ENCODE measurements around the gene IL19.

IL19 gene

DNA sequence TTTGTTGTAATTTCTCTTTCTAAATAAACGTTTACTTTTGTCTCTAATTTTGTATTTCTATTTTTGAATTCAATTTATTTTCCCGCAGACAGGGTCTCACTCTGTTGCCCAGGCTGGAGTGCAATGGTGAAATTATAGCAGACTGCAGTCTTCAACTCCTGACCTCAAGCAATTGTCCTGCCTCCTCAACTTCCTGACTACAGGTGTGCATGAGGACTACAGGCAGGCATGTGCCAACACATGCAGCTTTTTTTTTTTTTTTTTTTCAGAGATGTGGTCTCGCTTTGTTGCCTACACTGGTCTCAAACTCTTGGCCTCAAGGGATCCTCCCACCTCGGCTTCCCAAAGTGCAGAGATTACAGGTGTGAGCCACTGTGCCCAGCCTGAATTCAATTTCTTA lies 58.2 kb downstream of the IL19 start:
- Histone ChIP-seq H3K27ac (ENCODE audit: extremely low read depth, low read depth, low read length) (no peak overlapping the region), H3K4me1 (ENCODE audit: control insufficient read depth, insufficient read depth, low read length) (0 out of 2 replicates have a peak, but pooled peaks cover 3% of the 10 kb centered on the region), H3K36me3 (ENCODE audit: control insufficient read depth in 2 of 2, insufficient read depth in 1 of 2, low read length in 2 of 2) (no peaks in the 10 kb centered on the region), H3K4me3 (ENCODE audit: low read depth, low read length) (no peak overlapping the region), H3K9me3 (ENCODE audit: control insufficient read depth, insufficient read depth, low read depth, low read length) (no peaks in the 10 kb centered on the region)
- ChIA-PET POLR2A (interaction anchor here (0.9 kb wide), 1 partner anchor 11 kb away, joined by 7 read pairs; no protein-coding TSS in a partner anchor), CTCF (interaction anchor here (0.7 to 1.0 kb wide), 2 partner anchors 83 to 904 kb away, joined by 3 to 4 read pairs; no protein-coding TSS in a partner anchor)
- no peak for TF ChIP-seq ZNF623 (tag by site-specific recombination; IDR thresholded peaks at IDR 0.05)
- TF ChIP-seq ZNF747 (tag by site-specific recombination; IDR thresholded peaks at IDR 0.05): no peak
- no peak for TF ChIP-seq ZNF211 (tag by site-specific recombination; IDR thresholded peaks at IDR 0.05; ENCODE audit: low read depth)
- no peak for TF ChIP-seq ZNF350 (tag by site-specific recombination; IDR thresholded peaks at IDR 0.05)
- TF ChIP-seq, protein P1, sequence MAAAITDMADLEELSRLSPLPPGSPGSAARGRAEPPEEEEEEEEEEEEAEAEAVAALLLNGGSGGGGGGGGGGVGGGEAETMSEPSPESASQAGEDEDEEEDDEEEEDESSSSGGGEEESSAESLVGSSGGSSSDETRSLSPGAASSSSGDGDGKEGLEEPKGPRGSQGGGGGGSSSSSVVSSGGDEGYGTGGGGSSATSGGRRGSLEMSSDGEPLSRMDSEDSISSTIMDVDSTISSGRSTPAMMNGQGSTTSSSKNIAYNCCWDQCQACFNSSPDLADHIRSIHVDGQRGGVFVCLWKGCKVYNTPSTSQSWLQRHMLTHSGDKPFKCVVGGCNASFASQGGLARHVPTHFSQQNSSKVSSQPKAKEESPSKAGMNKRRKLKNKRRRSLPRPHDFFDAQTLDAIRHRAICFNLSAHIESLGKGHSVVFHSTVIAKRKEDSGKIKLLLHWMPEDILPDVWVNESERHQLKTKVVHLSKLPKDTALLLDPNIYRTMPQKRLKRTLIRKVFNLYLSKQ (tag by site-specific recombination; IDR thresholded peaks at IDR 0.05; ENCODE audit: borderline replicate concordance): no peak
- TF ChIP-seq, protein P2, sequence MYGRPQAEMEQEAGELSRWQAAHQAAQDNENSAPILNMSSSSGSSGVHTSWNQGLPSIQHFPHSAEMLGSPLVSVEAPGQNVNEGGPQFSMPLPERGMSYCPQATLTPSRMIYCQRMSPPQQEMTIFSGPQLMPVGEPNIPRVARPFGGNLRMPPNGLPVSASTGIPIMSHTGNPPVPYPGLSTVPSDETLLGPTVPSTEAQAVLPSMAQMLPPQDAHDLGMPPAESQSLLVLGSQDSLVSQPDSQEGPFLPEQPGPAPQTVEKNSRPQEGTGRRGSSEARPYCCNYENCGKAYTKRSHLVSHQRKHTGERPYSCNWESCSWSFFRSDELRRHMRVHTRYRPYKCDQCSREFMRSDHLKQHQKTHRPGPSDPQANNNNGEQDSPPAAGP (tag by site-specific recombination; IDR thresholded peaks at IDR 0.05): no peak

DNA sequence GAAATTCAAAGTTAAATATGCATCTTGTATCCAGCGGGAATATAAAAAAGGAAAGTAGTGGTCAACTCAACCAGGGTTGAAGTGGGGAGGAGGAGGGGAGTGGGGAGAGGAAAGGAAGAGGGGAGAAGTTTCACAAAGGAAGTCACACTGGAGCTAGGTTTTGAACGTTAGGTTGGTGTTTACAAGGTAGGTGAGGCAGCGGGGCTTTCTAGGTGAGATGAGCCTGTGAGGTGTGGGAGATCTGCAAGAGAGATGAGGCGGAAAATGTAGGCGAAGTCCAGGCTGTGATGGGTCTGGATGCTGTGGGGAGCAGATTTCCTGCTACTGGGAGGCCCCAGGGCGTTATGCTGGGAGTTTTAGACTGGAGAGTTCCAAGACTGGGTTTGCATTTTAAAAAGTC lies 58.7 kb downstream of the IL19 start:
- no peak for TF ChIP-seq HOXC10 (CRISPR knock-in tag; IDR thresholded peaks at IDR 0.05)
- TF ChIP-seq, protein P3, sequence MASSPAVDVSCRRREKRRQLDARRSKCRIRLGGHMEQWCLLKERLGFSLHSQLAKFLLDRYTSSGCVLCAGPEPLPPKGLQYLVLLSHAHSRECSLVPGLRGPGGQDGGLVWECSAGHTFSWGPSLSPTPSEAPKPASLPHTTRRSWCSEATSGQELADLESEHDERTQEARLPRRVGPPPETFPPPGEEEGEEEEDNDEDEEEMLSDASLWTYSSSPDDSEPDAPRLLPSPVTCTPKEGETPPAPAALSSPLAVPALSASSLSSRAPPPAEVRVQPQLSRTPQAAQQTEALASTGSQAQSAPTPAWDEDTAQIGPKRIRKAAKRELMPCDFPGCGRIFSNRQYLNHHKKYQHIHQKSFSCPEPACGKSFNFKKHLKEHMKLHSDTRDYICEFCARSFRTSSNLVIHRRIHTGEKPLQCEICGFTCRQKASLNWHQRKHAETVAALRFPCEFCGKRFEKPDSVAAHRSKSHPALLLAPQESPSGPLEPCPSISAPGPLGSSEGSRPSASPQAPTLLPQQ (tag by site-specific recombination; IDR thresholded peaks at IDR 0.05): no peak
- TF ChIP-seq REPIN1 (tag by site-specific recombination; IDR thresholded peaks at IDR 0.05; ENCODE audit: low read depth): no peak
- TF ChIP-seq, protein P4, sequence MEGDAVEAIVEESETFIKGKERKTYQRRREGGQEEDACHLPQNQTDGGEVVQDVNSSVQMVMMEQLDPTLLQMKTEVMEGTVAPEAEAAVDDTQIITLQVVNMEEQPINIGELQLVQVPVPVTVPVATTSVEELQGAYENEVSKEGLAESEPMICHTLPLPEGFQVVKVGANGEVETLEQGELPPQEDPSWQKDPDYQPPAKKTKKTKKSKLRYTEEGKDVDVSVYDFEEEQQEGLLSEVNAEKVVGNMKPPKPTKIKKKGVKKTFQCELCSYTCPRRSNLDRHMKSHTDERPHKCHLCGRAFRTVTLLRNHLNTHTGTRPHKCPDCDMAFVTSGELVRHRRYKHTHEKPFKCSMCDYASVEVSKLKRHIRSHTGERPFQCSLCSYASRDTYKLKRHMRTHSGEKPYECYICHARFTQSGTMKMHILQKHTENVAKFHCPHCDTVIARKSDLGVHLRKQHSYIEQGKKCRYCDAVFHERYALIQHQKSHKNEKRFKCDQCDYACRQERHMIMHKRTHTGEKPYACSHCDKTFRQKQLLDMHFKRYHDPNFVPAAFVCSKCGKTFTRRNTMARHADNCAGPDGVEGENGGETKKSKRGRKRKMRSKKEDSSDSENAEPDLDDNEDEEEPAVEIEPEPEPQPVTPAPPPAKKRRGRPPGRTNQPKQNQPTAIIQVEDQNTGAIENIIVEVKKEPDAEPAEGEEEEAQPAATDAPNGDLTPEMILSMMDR (tag by site-specific recombination; IDR thresholded peaks at IDR 0.05): no peak
- TF ChIP-seq ZNF140 (tag by site-specific recombination; IDR thresholded peaks at IDR 0.05): no peak
- TF ChIP-seq ZNF121 (tag by site-specific recombination; IDR thresholded peaks at IDR 0.05): no peak
- TF ChIP-seq, protein P5, sequence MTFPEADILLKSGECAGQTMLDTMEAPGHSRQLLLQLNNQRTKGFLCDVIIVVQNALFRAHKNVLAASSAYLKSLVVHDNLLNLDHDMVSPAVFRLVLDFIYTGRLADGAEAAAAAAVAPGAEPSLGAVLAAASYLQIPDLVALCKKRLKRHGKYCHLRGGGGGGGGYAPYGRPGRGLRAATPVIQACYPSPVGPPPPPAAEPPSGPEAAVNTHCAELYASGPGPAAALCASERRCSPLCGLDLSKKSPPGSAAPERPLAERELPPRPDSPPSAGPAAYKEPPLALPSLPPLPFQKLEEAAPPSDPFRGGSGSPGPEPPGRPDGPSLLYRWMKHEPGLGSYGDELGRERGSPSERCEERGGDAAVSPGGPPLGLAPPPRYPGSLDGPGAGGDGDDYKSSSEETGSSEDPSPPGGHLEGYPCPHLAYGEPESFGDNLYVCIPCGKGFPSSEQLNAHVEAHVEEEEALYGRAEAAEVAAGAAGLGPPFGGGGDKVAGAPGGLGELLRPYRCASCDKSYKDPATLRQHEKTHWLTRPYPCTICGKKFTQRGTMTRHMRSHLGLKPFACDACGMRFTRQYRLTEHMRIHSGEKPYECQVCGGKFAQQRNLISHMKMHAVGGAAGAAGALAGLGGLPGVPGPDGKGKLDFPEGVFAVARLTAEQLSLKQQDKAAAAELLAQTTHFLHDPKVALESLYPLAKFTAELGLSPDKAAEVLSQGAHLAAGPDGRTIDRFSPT (tag by site-specific recombination; IDR thresholded peaks at IDR 0.05): no peak
- no peak for TF ChIP-seq ZNF24 (tag by site-specific recombination; IDR thresholded peaks at IDR 0.05)
- TF ChIP-seq, protein P6, sequence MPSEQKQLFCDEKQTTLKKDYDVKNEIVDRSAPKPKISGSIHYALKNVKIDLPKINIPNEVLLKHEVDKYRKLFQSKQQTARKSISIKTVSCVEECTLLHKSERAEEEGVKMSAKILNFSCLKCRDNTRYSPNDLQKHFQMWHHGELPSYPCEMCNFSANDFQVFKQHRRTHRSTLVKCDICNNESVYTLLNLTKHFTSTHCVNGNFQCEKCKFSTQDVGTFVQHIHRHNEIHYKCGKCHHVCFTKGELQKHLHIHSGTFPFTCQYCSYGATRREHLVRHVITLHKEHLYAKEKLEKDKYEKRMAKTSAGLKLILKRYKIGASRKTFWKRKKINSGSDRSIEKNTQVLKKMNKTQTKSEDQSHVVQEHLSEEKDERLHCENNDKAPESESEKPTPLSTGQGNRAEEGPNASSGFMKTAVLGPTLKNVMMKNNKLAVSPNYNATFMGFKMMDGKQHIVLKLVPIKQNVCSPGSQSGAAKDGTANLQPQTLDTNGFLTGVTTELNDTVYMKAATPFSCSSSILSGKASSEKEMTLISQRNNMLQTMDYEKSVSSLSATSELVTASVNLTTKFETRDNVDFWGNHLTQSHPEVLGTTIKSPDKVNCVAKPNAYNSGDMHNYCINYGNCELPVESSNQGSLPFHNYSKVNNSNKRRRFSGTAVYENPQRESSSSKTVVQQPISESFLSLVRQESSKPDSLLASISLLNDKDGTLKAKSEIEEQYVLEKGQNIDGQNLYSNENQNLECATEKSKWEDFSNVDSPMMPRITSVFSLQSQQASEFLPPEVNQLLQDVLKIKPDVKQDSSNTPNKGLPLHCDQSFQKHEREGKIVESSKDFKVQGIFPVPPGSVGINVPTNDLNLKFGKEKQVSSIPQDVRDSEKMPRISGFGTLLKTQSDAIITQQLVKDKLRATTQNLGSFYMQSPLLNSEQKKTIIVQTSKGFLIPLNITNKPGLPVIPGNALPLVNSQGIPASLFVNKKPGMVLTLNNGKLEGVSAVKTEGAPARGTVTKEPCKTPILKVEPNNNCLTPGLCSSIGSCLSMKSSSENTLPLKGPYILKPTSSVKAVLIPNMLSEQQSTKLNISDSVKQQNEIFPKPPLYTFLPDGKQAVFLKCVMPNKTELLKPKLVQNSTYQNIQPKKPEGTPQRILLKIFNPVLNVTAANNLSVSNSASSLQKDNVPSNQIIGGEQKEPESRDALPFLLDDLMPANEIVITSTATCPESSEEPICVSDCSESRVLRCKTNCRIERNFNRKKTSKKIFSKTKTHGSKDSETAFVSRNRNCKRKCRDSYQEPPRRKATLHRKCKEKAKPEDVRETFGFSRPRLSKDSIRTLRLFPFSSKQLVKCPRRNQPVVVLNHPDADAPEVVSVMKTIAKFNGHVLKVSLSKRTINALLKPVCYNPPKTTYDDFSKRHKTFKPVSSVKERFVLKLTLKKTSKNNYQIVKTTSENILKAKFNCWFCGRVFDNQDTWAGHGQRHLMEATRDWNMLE (tag by site-specific recombination; conservative IDR thresholded peaks at IDR 0.05; ENCODE audit: low read depth): no peak
- TF ChIP-seq PRDM1 (tag by site-specific recombination; IDR thresholded peaks at IDR 0.05): no peak
- TF ChIP-seq ZNF558 (tag by site-specific recombination; IDR thresholded peaks at IDR 0.05): no peak
- TF ChIP-seq ZNF37A (tag by site-specific recombination; IDR thresholded peaks at IDR 0.05): no peak
- no peak for TF ChIP-seq ZNF701 (tag by site-specific recombination; IDR thresholded peaks at IDR 0.05)
- TF ChIP-seq SETDB1 (IDR thresholded peaks at IDR 0.05; ENCODE audit: insufficient read length, low read length): no peak
- TF ChIP-seq ZNF341 (tag by site-specific recombination; IDR thresholded peaks at IDR 0.05; ENCODE audit: low read depth): no peak
- no peak for TF ChIP-seq IKZF3 (tag by site-specific recombination; IDR thresholded peaks at IDR 0.05)
- no peak overlapping the region for H3K27ac ChIP-seq (ENCODE audit: extremely low read depth, low read depth, low read length)
- CTCF ChIA-PET: interaction anchor here (0.6 to 1.0 kb wide), 3 partner anchors 83 to 904 kb away, joined by 3 to 4 read pairs (median 3); no protein-coding TSS in a partner anchor
- POLR2A ChIA-PET: no interaction called here
- H3K4me3 ChIP-seq (ENCODE audit: low read depth, low read length): no peak overlapping the region
- H3K9me3 ChIP-seq (ENCODE audit: control insufficient read depth, insufficient read depth, low read depth, low read length): no peaks in the 10 kb centered on the region
- H3K4me1 ChIP-seq (ENCODE audit: control insufficient read depth, insufficient read depth, low read length): peaks cover 3% of the 10 kb centered on the region; the same call in 1 of the 2 replicates
- H3K36me3 ChIP-seq (ENCODE audit: control insufficient read depth in 2 of 2, insufficient read depth in 1 of 2, low read length in 2 of 2): no peaks in the 10 kb centered on the region
